Neuron (in vitro differentiated cells): Measurements from ENCODE around the gene GTF2H2C.
"Not testable (repeated sequence)": the region's sequence is repeated elsewhere in the genome, so short reads cannot be mapped to it uniquely, and the experiment has no call there.

Experiments used
- H2AFZ ChIP-seq: one replicate; pipeline ENCODE4 v1.6.1; 2013; ENCODE audit warnings: low read depth, mild to moderate bottlenecking, inconsistent platforms, low read length, moderate library complexity
- H3K27me3 ChIP-seq: one replicate; pipeline ENCODE4 v1.6.1; 2013; ENCODE audit warnings: low read length; ENCODE audit not compliant: insufficient read depth
- H3K36me3 ChIP-seq: one replicate; pipeline ENCODE4 v1.6.1; 2013; ENCODE audit warnings: low read length; ENCODE audit not compliant: insufficient read depth
- H3K4me1 ChIP-seq: one replicate; pipeline ENCODE4 v1.6.1; 2013; ENCODE audit warnings: low read length; ENCODE audit not compliant: insufficient read depth
- H3K4me3 ChIP-seq: 2 replicates; pipeline ENCODE4 v1.5.1; 2013; ENCODE audit warnings: mild to moderate bottlenecking, low read length, moderate library complexity
- H3K9me3 ChIP-seq: one replicate; pipeline ENCODE4 v1.6.1; 2013; ENCODE audit warnings: low read length

Gene GTF2H2C

DNA sequence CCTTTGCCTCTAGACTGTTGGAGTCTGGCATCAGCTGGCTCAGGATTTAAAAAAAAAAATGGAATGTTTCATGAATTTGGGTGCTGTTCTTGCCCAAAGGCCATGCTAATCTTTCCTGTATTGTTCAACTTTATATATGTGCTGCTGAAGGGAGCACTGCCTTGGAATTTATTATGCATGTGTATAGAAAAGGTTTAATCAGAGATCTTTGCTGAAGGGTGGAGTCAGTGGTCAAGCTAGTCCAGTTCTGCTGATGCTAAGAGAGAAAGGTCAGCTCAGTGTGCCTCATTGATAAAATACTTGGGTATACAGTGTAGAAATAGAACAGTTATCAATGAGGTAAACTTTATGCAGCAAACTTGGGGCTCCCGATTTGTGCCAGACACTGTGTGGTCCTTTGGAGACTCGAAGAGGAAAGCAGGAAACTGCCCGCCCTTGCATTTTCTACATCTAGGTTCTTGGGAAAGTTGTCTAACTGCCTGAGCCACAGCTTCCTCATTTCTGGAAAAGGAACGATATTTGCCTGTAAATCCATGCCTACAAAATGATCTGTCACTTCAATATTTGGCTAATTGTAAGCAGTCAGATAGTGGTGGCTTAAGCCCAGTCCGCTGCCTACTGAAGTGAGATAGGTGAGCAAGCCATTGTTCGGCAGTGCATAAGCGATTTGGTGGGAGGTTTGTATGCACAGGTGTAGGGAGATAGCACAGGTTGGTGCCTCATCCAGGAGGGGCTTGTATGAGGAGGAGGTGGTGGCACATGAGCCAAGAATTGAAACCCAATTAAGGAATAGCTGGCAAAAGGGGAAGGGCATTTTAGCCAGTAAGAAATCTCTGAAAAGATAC, 29.2 kb upstream of the GTF2H2C start:
- Histone ChIP-seq H3K27me3 (no peaks in the 10 kb centered on the region), H3K9me3 (no peaks in the 10 kb centered on the region), H3K4me3 (no peak overlapping the region), H2AFZ (no peak overlapping the region), H3K36me3 (no peaks in the 10 kb centered on the region), H3K4me1 (no peaks in the 10 kb centered on the region)

- no peaks in the 10 kb centered on the region for H3K4me1 ChIP-seq
These were observed 28.6 kb upstream of the GTF2H2C start for GRCh38 chr5:69531406-69531801.

DNA sequence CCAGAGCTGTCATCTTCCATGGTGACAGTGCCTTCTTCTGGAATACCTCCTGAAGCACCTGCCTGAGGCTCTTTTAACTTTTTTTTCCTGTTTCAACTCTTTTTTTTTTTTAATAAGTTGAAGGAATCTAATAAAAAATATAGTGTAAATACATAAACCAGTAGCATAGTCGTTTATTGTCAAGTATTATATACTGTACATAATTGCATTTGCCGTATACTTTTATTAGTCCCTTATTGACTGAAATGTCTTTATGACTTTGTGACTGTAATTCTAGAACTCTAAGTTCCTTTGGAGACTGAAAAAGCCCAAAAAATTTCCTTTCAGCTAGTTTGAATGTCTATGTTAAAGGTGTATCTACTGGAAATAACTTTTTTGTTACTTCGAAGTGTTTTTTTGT, 22.1 kb upstream of the GTF2H2C start:
- H3K36me3 ChIP-seq, H2AFZ ChIP-seq, H3K4me3 ChIP-seq, H3K9me3 ChIP-seq, H3K4me1 ChIP-seq, H3K27me3 ChIP-seq: not testable (repeated sequence)

More at GRCh38 chr5:69531406-69531801, 28.6 kb upstream of the GTF2H2C start:
- H3K9me3 ChIP-seq, result no peaks in the 10 kb centered on the region
- H2AFZ ChIP-seq, result peak overlapping the region; percentile 61
- H3K4me3 ChIP-seq, result no peak overlapping the region
- no peaks in the 10 kb centered on the region for H3K36me3 ChIP-seq
- H3K27me3 ChIP-seq, result no peaks in the 10 kb centered on the region

DNA sequence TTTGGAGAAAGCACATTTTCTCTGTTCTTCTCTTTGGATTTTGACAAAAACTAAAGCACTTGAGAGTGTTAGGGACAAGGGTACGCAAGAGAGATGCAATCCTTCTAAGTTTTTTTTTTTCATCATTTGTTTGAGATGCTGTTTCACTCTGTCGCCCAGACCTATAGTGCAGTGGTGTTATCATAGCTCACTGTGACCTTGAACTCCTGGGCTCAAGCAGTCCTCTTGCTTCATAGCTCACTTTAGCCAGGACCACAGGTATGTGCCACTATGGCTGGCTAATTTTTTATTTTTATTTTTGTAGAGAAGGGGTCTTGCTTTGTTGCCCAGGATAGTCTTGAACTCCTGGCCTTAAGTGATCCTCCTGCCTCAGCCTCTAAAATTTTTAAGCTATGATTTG, 21.3 kb upstream of the GTF2H2C start:
- H3K4me1 ChIP-seq, H3K4me3 ChIP-seq, H3K27me3 ChIP-seq, H3K36me3 ChIP-seq, H2AFZ ChIP-seq, H3K9me3 ChIP-seq: not testable (repeated sequence)

GRCh38 chr5:69541347-69541746, 18.6 kb upstream of the GTF2H2C start:
- H3K27me3 ChIP-seq, H3K4me1 ChIP-seq, H3K4me3 ChIP-seq, H3K36me3 ChIP-seq, H2AFZ ChIP-seq, H3K9me3 ChIP-seq: not testable (repeated sequence)

DNA sequence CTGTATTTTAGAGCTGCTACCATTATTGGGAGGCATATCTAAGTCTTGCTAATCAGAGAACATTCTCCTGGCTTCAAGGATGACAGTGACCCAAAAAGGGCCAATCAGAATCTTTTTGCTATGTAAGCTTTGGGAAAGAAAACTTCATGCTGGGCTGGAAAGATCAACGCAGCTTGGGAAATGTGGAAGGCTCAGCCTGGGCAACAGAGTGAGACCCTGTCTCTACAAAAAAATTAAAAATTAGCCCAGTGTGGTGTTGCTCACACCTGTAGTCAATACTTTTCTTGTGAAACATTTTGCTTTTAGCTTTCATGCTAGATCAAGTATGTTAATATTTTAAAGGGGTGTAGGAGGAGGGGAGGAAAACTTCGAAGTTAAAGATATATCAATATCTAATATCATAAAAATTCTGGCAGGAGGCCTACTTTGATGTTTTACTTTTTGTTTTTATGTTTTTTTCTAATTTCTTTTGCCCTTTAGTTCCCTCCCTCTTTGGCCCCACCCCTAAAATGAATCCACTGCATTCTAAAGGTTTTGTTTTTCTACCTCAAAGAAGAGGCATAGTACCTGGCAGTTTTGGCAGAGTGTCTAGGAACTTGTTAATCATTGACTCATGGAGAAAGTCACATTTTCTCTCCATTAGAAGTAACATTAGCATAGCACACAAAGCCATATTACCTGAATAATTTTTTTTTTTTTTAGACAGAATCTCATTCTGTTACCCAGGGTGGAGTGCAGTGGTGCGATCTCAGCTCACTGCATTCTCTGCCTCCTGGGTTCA, 17.0 kb upstream of the GTF2H2C start:
- H3K36me3 ChIP-seq, H3K27me3 ChIP-seq, H3K9me3 ChIP-seq, H3K4me3 ChIP-seq, H2AFZ ChIP-seq, H3K4me1 ChIP-seq: not testable (repeated sequence)

GRCh38 chr5:69544602-69545001, 15.4 kb upstream of the GTF2H2C start:
- not testable (repeated sequence) for H2AFZ ChIP-seq, H3K27me3 ChIP-seq, H3K4me3 ChIP-seq, H3K4me1 ChIP-seq, H3K36me3 ChIP-seq, H3K9me3 ChIP-seq

DNA sequence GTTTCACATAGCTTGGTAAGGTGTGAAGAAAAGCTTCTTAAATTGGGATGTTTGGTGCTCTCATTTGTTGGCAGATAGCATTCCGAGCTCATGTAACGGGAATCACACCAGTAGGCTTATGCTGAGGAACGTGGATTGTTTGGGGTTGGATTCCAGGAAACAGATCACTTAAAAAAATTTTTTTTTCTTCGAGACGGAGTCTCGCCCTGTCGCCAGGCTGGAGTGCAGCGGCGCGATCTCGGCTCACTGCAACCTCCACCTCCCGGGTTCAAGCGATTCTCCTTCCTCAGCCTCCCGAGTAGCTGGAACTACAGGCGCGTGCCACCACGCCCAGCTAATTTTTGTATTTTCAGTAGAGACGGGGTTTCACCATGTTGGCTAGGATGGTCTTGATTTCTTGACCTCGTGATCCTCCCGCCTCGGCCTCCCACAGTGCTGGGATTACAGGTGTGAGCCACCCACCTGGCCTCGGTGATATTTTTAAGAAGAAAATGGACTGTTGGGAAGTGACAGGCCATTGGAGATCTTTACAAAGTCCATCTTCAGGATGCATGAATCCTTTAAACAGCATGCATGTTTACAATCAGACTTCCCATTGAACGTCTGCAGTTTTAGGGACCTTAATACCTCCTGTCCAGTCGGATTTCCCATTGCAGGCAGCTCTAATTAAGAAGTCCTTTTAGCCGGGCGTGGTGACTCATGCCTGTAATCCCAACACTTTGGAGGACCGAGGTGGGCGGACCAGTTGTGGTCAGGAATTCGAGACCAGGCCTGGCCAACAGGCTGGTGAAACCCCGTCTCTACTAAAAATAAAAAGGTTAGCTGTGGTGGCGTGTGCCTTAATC, 818 bp downstream of the GTF2H2C start:
- H3K27me3 ChIP-seq, H3K4me1 ChIP-seq, H3K9me3 ChIP-seq, H3K36me3 ChIP-seq, H2AFZ ChIP-seq: not testable (repeated sequence)
- peak overlapping the region; percentile 48 for H3K4me3 ChIP-seq

DNA sequence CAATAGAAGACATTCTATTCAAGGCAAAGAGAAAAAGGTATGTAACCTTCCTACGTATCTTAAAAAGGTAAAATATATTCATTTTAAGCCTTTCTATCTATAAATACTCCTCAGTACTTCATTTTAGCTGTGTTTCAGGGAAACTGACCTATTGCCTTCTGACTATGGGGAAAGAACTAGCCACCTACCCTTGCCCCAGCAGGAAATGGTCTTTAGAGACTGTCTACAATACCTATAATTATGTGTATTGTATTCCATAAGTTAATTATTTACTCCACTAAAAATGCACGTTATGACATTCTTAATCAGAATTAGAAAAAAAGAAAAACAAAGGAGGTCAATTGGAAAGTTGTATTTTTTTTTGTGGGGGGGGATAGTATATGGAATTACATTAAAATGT, 6.2 kb downstream of the GTF2H2C start:
- not testable (repeated sequence) for H3K27me3 ChIP-seq, H3K9me3 ChIP-seq, H2AFZ ChIP-seq, H3K36me3 ChIP-seq, H3K4me1 ChIP-seq, H3K4me3 ChIP-seq

GRCh38 chr5:69568072-69568471, 8.1 kb downstream of the GTF2H2C start:
- H3K9me3 ChIP-seq, result not testable (repeated sequence)

DNA sequence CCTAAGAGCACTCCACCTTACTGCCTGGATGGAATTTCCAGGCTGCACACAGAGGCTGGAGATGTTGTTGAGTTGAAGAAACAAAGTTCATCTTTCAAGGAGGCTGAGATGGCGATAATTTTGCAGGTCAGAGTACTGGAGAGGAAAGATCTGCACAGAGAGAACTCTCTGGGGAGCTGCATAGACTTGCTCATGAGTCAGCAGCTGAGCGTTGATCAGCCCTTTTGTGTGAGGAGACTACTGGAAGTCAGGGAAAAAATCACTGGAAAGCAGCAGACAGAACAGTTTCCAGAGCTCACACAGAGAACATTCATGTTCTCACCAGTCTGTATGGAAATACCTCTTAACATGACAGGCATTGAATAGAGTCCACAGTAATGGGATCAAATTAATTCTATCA, 23.4 kb downstream of the GTF2H2C start:
- H3K4me3 ChIP-seq, H3K27me3 ChIP-seq, H2AFZ ChIP-seq, H3K9me3 ChIP-seq, H3K36me3 ChIP-seq, H3K4me1 ChIP-seq: not testable (repeated sequence)

More at GRCh38 chr5:69568072-69568471, 8.1 kb downstream of the GTF2H2C start:
- H3K27me3 ChIP-seq, H3K4me3 ChIP-seq, H2AFZ ChIP-seq, H3K4me1 ChIP-seq, H3K36me3 ChIP-seq: not testable (repeated sequence)

GRCh38 chr5:69596114-69596840, 36.3 kb downstream of the GTF2H2C start:
- H3K4me3 ChIP-seq, H3K9me3 ChIP-seq, H3K4me1 ChIP-seq, H3K36me3 ChIP-seq, H3K27me3 ChIP-seq, H2AFZ ChIP-seq: not testable (repeated sequence)

GRCh38 chr5:69601947-69602346, 42.0 kb downstream of the GTF2H2C start:
- H3K4me3 ChIP-seq, H3K36me3 ChIP-seq, H3K9me3 ChIP-seq, H3K4me1 ChIP-seq, H3K27me3 ChIP-seq, H2AFZ ChIP-seq: not testable (repeated sequence)
